SU-DHL-6 (cell line): ENCODE measurements around the gene MGMT.

Experiments
- H2AFZ ChIP-seq: fragments of 200-600 bp; sonication (generic); 2 replicates; pipeline ENCODE4 v1.6.1; 2014; ENCODE audit warnings: low read depth, mild to moderate bottlenecking, moderate library complexity, mixed read lengths, antibody characterized with exemption, low read length; ENCODE audit not compliant: severe bottlenecking
- H3F3A ChIP-seq: fragments of 200-600 bp; shearing (Covaris generic); 2 replicates; pipeline ENCODE4 v1.6.0; 2016; ENCODE audit warnings: antibody characterized with exemption, mild to moderate bottlenecking; ENCODE audit not compliant: insufficient read depth
- H3K27ac ChIP-seq: fragments of 200-600 bp; sonication (generic); 2 replicates; pipeline ENCODE4 v1.5.1; 2016; ENCODE audit warnings: low read depth, mild to moderate bottlenecking, low read length, moderate library complexity, mixed read lengths
- H3K27me3 ChIP-seq: fragments of 200-600 bp; sonication (generic), shearing (Covaris generic); 2 replicates; pipeline ENCODE4 v1.6.0; 2014; ENCODE audit warnings: mild to moderate bottlenecking, low read length
- H3K36me3 ChIP-seq: fragments of 200-600 bp; sonication (generic); 2 replicates; pipeline ENCODE4 v1.6.1; 2014; ENCODE audit warnings: mild to moderate bottlenecking, low read length, mixed read lengths
- H3K4me2 ChIP-seq: fragments of 300-600, 200-600 bp; shearing (Covaris generic), sonication (generic); 2 replicates; pipeline ENCODE4 v1.6.0; 2014; ENCODE audit warnings: low read length, low read depth, mild to moderate bottlenecking; ENCODE audit not compliant: poor library complexity, severe bottlenecking
- H3K4me3 ChIP-seq: fragments of 200-600 bp; sonication (generic); 2 replicates; pipeline ENCODE4 v1.5.1; 2014; ENCODE audit warnings: antibody characterized with exemption, low read length, mild to moderate bottlenecking, mixed read lengths; ENCODE audit not compliant: insufficient read depth, poor library complexity, severe bottlenecking
- H3K79me2 ChIP-seq: fragments of 200-600 bp; sonication (generic); 2 replicates; pipeline ENCODE4 v1.6.1; 2014; ENCODE audit warnings: mild to moderate bottlenecking, low read length, moderate library complexity; ENCODE audit not compliant: insufficient read depth
- H3K9ac ChIP-seq: fragments of 200-600 bp; sonication (generic); 2 replicates; pipeline ENCODE4 v1.7.0; 2014; ENCODE audit warnings: mild to moderate bottlenecking, low read length
- H3K9me2 ChIP-seq: fragments of 200-600 bp; sonication (generic); replicated peaks from 2 replicates; pipeline ENCODE4 v1.6.1; 2014; ENCODE audit warnings: low read length; ENCODE audit not compliant: insufficient read depth
- H3K9me3 ChIP-seq: fragments of 200-600 bp; sonication (generic); 2 replicates; pipeline ENCODE4 v1.6.1; 2014; ENCODE audit warnings: low read length, mixed read lengths; ENCODE audit not compliant: insufficient read depth
- H4K20me1 ChIP-seq: fragments of 200-600 bp; sonication (generic); 2 replicates; pipeline ENCODE4 v1.6.1; 2014; ENCODE audit warnings: low read depth, mild to moderate bottlenecking, antibody characterized with exemption, low read length, moderate library complexity, mixed read lengths
- CTCF ChIP-seq: fragments of 200-600 bp; sonication (generic); IDR thresholded peaks from one replicate; pipeline ENCODE4 v1.5.1; 2017; ENCODE audit warnings: antibody characterized with exemption, mild to moderate bottlenecking, low read length, moderate library complexity; ENCODE audit not compliant: insufficient read depth, poor library complexity, severe bottlenecking
- EZH2phosphoT487 ChIP-seq: fragments of 200-600 bp; sonication (generic), shearing (Covaris generic); conservative IDR thresholded peaks from 2 replicates; pipeline ENCODE4 v1.6.1; 2018; ENCODE audit warnings: mild to moderate bottlenecking, antibody characterized with exemption, low read length, moderate library complexity, mixed read lengths

MGMT gene

DNA sequence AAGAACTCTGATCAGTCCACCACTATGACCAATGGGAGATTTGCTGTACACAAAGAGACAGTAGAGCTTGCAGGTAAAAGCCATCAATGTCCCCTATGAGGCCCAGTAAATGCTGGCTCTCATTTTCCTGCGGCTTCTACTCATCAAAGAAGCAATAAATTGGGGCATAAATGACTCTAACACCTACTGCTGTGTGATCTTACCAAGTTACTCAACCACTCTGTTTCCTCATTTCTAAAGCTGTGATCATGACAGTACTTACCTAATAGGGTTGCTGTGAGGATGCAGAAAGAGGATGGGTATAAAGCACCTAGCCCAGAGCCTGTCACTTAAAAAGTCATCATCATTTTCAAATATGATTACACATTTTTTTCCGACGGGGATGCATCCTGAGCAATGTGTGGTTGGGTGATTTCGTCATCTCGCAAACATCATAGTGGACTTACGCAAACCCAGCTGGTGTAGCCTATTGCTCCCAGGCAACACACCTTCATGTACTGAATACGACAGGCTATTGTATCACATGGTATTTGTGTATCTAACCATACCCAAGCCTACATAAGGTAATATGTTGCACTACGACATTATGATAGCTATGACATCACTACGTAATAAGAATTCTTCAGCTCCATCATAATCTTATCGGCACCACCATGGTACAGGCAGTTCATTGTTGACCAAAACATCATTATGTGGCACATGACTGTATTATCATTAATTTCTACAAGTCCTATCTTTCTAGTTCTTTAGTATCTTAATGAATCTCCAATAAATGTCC is 7.1 kb upstream of the MGMT start:
- no peak overlapping the region for H3K9ac ChIP-seq
- no peaks in the 10 kb centered on the region for H3K36me3 ChIP-seq
- no peak overlapping the region for H2AFZ ChIP-seq
- H3K9me3 ChIP-seq, result no peaks in the 10 kb centered on the region
- H3F3A ChIP-seq, result no peaks in the 10 kb centered on the region
- no peak overlapping the region for H3K4me2 ChIP-seq
- no peak for TF ChIP-seq EZH2phosphoT487
- TF ChIP-seq CTCF, result no peak
- no peaks in the 10 kb centered on the region for H4K20me1 ChIP-seq
- no peak overlapping the region for H3K4me3 ChIP-seq
- H3K27ac ChIP-seq, result no peak overlapping the region
- H3K79me2 ChIP-seq, result no peaks in the 10 kb centered on the region
- no peaks in the 10 kb centered on the region for H3K27me3 ChIP-seq
- no peaks in the 10 kb centered on the region for H3K9me2 ChIP-seq

- Histone ChIP-seq H3K4me3 (no peak overlapping the region), H3K27me3 (no peaks in the 10 kb centered on the region), H3K27ac (no peak overlapping the region), H2AFZ (no peak overlapping the region), H3K9me2 (no peaks in the 10 kb centered on the region), H3K4me2 (no peak overlapping the region), H3K9me3 (no peaks in the 10 kb centered on the region), H4K20me1 (no peaks in the 10 kb centered on the region), H3K9ac (no peak overlapping the region), H3K79me2 (no peaks in the 10 kb centered on the region), H3F3A (no peaks in the 10 kb centered on the region), H3K36me3 (no peaks in the 10 kb centered on the region)
- TF ChIP-seq CTCF, result no peak
These were observed 4.7 kb upstream of the MGMT start for GRCh38 chr10:129462257-129462795.

- no peaks in the 10 kb centered on the region for H4K20me1 ChIP-seq
- H3F3A ChIP-seq, result no peaks in the 10 kb centered on the region
- H3K27me3 ChIP-seq, result no peaks in the 10 kb centered on the region
- H3K4me2 ChIP-seq, result no peak overlapping the region
- no peaks in the 10 kb centered on the region for H3K79me2 ChIP-seq
- no peak for TF ChIP-seq CTCF
- TF ChIP-seq EZH2phosphoT487, result no peak
- no peaks in the 10 kb centered on the region for H3K36me3 ChIP-seq
- no peaks in the 10 kb centered on the region for H3K9me3 ChIP-seq
- no peak overlapping the region for H3K4me3 ChIP-seq
- no peak overlapping the region for H2AFZ ChIP-seq
- H3K9me2 ChIP-seq, result no peaks in the 10 kb centered on the region
- no peak overlapping the region for H3K27ac ChIP-seq
- no peak overlapping the region for H3K9ac ChIP-seq
These were observed 2.8 kb upstream of the MGMT start for GRCh38 chr10:129464251-129464650.
